Endothelial cell (in vitro differentiated cells): Measurements from ENCODE around the gene CD8A. TPM values are rescaled to one million over a fixed set of nuclear protein-coding genes. Genes with fewer than 3 reads are reported as not detected.

Experiments
- DNase-seq: peaks from one replicate; pipeline ENCODE4 v3.0.0; 2021; ENCODE audit warnings: low spot score
- H3K27ac Mint-ChIP-seq: one replicate; pipeline ENCODE4 v1.8.0; 2021; ENCODE audit warnings: mixed read lengths, inconsistent platforms; ENCODE audit not compliant: unreplicated experiment
- H3K27me3 Mint-ChIP-seq: one replicate; pipeline ENCODE4 v1.8.0; 2021; ENCODE audit warnings: mild to moderate bottlenecking, moderate library complexity, mixed read lengths, inconsistent platforms; ENCODE audit not compliant: unreplicated experiment
- H3K36me3 Mint-ChIP-seq: one replicate; pipeline ENCODE4 v1.8.0; 2021; ENCODE audit warnings: mild to moderate bottlenecking, low read depth, mixed read lengths, inconsistent platforms; ENCODE audit not compliant: unreplicated experiment
- H3K4me1 Mint-ChIP-seq: one replicate; pipeline ENCODE4 v1.8.0; 2021; ENCODE audit warnings: mild to moderate bottlenecking, mixed read lengths, inconsistent platforms; ENCODE audit not compliant: unreplicated experiment
- H3K4me3 Mint-ChIP-seq: one replicate; pipeline ENCODE4 v1.8.0; 2021; ENCODE audit warnings: mild to moderate bottlenecking, mixed read lengths, inconsistent platforms; ENCODE audit not compliant: unreplicated experiment
- H3K9me3 Mint-ChIP-seq: one replicate; pipeline ENCODE4 v1.8.0; 2021; ENCODE audit warnings: mixed read lengths, inconsistent platforms; ENCODE audit not compliant: unreplicated experiment
- CTCF ChIP-seq: fragments of 200-600 bp; sonication (generic); IDR thresholded peaks from one replicate; pipeline ENCODE4 v1.5.0; 2021; ENCODE audit warnings: antibody characterized with exemption; ENCODE audit not compliant: unreplicated experiment
- total RNA-seq: library from RNA; stranded (reverse); fragmentation: NEBNext Ultra II Directional; extraction: Animal tissue kit (Norgen Biotek cat#: 25700); gene quantifications from one replicate; pipeline ENCODE4 v1.2.1, GENCODE V29; 2021; ENCODE audit not compliant: unreplicated experiment

CD8A gene
- total RNA-seq, 1 donor from 2014 or later: not detected

- no peaks in the 10 kb centered on the region for H3K9me3 Mint-ChIP-seq
- H3K4me1 Mint-ChIP-seq: peaks cover 5% of the 10 kb centered on the region
- no peaks in the 10 kb centered on the region for H3K36me3 Mint-ChIP-seq
- no peak for DNase-seq
- no peak overlapping the region for H3K27ac Mint-ChIP-seq
- peaks cover 14% of the 10 kb centered on the region for H3K27me3 Mint-ChIP-seq
- peak overlapping the region; percentile 96 for H3K4me3 Mint-ChIP-seq
- no peak for TF ChIP-seq CTCF
Measured at GRCh38 chr2:86807133-86807467, 16.4 kb upstream of the CD8A start.

DNA sequence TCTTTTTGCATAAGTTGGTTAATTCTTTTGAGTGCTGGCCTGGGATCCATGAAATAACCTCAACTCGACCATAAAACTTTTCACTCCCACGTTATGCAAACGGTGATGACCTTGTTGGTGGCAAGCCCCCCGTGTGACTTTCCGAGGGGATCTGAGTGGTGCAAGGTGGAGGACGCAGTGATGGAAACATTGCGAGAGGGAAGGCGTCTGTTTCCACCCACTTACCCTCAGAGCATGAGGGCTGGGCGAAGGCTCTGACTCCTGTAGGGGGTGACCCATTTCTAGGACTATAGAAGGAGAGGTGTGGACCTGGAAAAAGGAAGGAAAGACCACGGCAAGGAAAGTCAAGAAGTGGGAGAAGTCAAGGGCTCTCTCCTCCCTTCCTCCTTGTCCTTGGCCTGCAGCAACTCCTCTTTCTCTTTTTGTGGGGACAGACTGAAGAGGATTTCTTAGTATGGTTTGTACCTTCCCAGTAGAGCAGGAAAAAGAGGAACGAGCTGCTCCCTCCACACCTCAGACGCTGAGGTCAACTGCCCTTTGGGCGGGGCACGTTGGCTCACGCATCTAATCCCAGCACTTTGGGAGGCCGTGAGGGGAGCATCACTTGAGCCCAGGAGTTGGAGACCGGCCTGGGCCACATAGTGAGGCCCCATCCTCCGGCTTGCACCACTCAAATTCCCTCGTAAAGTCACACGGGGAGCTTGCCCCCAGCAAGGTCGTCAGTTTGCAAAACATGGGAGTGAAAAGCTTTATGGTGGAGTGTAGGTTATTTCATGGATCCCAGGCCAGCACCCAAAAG lies 15.5 kb upstream of the CD8A start:
- no peaks in the 10 kb centered on the region for H3K36me3 Mint-ChIP-seq
- H3K9me3 Mint-ChIP-seq: no peaks in the 10 kb centered on the region
- TF ChIP-seq CTCF: no peak
- peaks cover 5% of the 10 kb centered on the region for H3K4me1 Mint-ChIP-seq
- no peak overlapping the region for H3K27ac Mint-ChIP-seq
- H3K4me3 Mint-ChIP-seq: peak overlapping the region; percentile 56
- H3K27me3 Mint-ChIP-seq: peaks cover 14% of the 10 kb centered on the region
- DNase-seq: no peak

GRCh38 chr2:86800856-86801567 lies 10.3 kb upstream of the CD8A start:
- TF ChIP-seq CTCF: no peak
- no peak overlapping the region for H3K4me3 Mint-ChIP-seq
- H3K9me3 Mint-ChIP-seq: peaks cover 12% of the 10 kb centered on the region
- H3K27me3 Mint-ChIP-seq: no peaks in the 10 kb centered on the region
- peaks cover 6% of the 10 kb centered on the region for H3K36me3 Mint-ChIP-seq
- no peak overlapping the region for H3K27ac Mint-ChIP-seq
- no peaks in the 10 kb centered on the region for H3K4me1 Mint-ChIP-seq
- DNase-seq: no peak

- peaks cover 25% of the 10 kb centered on the region for H3K36me3 Mint-ChIP-seq
- no peak overlapping the region for H3K27ac Mint-ChIP-seq
- no peak for DNase-seq
- H3K27me3 Mint-ChIP-seq: peaks cover 22% of the 10 kb centered on the region
- H3K4me3 Mint-ChIP-seq: no peak overlapping the region
- peaks cover 23% of the 10 kb centered on the region for H3K9me3 Mint-ChIP-seq
- H3K4me1 Mint-ChIP-seq: peaks cover 3% of the 10 kb centered on the region
- no peak for TF ChIP-seq CTCF
Measured at GRCh38 chr2:86794861-86795260, 4.1 kb upstream of the CD8A start.

GRCh38 chr2:86793752-86794151 lies 3.0 kb upstream of the CD8A start:
- H3K4me3 Mint-ChIP-seq: no peak overlapping the region
- no peak overlapping the region for H3K27ac Mint-ChIP-seq
- no peak for TF ChIP-seq CTCF
- H3K36me3 Mint-ChIP-seq: peaks cover 25% of the 10 kb centered on the region
- peaks cover 3% of the 10 kb centered on the region for H3K4me1 Mint-ChIP-seq
- no peak for DNase-seq
- peaks cover 23% of the 10 kb centered on the region for H3K9me3 Mint-ChIP-seq
- peaks cover 24% of the 10 kb centered on the region for H3K27me3 Mint-ChIP-seq
